ENCODE data around the gene CCDC167.
"Not testable (repeated sequence)": the region's sequence is repeated elsewhere in the genome, so short reads cannot be mapped to it uniquely, and the experiment has no call there.

Gene CCDC167

DNA sequence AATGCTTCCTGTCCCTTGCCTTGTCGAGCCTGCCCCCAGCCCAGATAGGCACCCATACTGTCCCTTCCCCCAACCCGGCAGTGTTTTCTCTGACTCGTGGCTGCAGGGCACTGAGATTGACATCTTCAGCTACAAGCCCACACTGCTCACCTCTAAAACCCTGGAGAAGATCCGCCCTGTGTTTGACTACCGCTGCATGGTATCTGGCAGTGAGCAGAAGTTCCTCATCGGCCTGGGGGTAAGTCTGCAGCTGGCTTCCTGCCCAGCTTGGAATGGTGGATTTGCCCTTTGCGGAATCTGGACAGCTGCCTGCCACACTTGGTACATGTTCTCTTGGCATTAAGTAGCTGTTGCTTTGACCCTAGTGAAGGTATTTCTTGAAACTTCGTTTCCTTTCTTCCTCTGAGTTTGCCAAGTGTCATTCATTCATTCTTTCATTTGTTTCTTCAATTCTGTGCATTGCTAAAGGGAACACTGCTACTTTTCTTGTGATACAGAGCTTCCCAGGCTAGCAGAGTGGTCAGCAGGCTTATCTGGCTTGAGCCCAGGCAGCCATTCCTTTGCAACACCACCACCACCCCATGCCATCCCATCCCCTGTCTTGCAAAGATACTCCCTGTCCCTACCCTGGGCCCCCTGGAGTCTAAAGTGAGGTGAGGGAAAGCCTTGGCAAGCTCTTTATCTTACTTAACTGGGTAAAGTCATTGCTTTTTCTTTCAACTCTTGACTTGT, 26.2 kb downstream of the CCDC167 start:
- DNase-seq (ENCODE audit: low spot score), result no peak

DNA sequence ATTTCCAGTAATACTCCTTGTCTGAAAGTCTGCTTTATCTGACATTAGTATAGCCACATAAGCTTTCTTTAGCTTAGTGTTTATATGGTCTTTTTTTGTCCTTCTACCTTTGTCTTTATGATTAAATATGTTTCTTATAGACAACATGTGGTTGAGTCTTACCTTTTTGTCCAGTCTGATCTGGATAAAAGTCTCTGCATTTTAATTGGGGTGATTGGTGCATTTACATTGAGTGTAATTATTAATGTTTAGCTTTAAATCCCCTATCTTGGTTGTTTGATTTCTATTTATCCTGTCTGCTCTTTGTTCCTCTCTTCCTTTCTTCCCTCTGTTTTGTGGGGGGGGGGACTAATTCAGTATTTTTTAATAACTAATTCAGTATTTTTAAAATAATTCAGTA, 32.0 kb downstream of the CCDC167 start:
- no peak for DNase-seq (ENCODE audit: low spot score)

GRCh38 chr6:37463110-37463509, 36.6 kb downstream of the CCDC167 start:
- DNase-seq (ENCODE audit: low spot score), result no peak

DNA sequence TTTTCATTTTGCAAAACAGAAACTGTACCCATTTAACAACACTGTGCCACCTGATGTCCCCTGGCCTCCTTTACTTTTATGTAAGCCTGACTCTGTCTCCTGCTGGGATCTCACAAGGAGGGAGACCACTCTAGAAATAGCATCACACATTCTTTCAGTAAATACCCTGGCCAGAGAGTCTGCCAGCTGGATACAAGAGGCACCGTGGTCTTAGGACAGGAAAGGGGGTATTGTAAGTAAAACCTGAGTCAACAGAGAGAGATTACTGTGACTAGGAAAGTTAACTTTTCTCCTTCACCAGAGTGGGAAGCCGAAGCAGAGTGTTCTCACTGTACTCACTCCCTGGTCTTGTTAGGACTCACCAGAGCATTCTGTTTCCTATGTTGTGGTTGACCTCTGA, 38.9 kb downstream of the CCDC167 start:
- no peak for DNase-seq (ENCODE audit: low spot score)

GRCh38 chr6:37459981-37460800, 39.5 kb downstream of the CCDC167 start:
- no peak for DNase-seq (ENCODE audit: low spot score)

GRCh38 chr6:37456816-37457560, 42.7 kb downstream of the CCDC167 start:
- DNase-seq (ENCODE audit: low spot score), result no peak

DNA sequence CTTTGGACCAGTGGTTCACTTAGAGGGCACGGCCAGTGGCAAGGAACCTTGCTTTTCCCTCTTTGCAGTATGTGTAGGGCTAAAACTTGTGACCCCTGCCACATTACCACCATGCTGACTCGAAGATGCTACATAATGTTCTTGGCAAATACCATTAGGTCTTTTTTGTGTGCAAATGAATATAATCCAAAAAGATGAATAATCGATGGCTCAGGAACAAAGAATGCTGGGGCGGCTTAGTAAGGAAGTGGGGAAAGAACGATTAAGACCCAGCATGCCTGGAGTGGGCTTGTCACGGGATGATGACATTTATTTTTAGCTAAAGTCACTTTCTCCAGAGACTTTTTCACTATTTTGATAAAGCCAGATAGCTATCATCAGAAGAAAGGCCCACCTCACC, 43.6 kb downstream of the CCDC167 start:
- no peak for DNase-seq (ENCODE audit: low spot score)

- no peak for DNase-seq (ENCODE audit: low spot score)
These were observed 45.1 kb downstream of the CCDC167 start for GRCh38 chr6:37454420-37455140.

DNA sequence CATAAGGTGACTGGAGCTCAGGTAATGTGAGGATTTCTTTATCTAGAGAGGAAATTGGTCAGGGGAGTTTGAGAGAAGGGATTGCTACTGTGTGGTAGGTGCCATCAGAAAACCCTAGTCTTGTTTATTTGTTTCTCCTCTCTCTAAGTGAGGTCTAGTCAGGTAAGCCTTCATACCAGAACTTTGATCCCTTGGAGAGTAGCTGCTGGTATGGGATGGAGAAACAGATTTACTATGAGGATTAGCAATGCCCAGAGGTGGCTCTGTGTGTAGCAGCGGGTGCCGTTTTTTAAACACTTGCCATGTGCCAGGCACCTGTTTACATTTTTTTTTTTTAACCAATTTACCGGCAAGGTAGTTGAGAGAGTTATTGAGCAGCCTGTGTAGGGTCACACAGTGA, 47.2 kb downstream of the CCDC167 start:
- DNase-seq (ENCODE audit: low spot score), result no peak

DNA sequence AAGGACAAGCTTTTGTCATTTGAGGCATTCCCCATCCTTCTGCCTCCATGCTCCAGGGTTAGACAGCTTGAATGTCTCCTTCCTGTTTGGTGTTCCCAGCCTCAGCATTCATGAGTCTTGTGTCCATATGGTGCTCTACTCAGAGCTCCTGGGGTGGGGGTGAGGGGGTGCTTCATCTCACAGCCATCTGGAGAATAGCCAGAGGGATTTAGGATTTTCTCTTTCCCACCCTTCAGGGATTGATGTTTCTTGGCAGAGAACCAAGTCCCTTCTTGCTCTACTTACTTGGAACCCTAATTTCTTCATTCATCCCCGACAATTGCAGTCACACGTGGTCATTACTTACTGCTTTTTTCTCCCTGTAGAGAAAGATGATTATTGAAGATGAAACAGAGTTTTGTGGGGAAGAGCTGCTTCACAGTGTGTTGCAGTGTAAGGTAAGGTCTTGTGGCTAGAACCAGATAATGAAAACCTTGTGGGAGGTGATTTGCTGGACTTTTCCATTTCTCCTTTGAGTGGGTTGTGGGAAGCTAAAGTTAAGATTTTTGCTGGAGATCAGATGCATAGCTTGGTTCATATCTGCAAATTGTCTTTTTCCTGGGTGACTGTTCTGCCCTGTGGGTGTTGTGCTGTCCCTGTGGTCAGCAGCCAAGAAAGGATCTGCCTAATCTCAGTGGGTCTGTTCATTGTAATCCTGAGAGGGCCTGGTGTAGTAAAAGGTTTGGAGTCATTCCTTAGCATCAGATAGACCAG, 48.1 kb downstream of the CCDC167 start:
- no peak for DNase-seq (ENCODE audit: low spot score)

GRCh38 chr6:37449984-37450383, 49.7 kb downstream of the CCDC167 start:
- no peak for DNase-seq (ENCODE audit: low spot score)

DNA sequence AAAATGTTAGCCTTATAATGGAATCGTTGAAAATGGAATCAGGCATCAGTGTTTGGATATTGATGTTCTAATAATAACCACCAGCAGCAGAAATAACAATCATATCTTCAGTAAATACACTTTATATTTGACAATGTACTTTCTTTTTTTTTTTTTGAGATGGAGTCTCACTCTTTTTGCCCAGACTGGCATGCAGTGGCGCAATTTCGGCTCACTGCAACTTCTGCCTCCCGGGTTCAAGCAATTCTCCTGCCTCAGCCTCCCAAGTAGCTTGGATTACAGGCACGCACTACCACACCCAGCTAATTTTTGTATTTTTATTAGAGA, 56.5 kb downstream of the CCDC167 start:
- not testable (repeated sequence) for DNase-seq (ENCODE audit: low spot score)

GRCh38 chr6:37442416-37443215, 57.1 kb downstream of the CCDC167 start:
- DNase-seq (ENCODE audit: low spot score), result no peak

DNA sequence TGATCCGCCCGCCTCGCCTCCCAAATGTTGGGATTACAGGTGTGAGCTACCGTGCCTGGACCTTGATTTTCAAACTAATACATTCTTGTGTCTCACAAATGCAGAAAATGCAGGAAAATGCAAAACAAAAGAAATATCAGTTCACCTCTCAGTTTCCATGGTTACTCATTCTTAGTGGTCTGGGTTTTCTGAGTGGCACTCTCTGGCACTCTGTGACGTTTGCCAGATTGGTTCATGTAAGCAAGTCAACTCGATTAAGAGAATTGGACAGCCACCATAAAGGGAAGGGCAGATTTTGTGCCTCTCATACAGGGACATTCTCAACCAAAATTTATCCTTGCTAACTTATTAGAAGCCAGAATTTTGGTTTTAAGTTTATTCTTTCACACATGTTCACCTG, 58.0 kb downstream of the CCDC167 start:
- no peak for DNase-seq (ENCODE audit: low spot score)

DNA sequence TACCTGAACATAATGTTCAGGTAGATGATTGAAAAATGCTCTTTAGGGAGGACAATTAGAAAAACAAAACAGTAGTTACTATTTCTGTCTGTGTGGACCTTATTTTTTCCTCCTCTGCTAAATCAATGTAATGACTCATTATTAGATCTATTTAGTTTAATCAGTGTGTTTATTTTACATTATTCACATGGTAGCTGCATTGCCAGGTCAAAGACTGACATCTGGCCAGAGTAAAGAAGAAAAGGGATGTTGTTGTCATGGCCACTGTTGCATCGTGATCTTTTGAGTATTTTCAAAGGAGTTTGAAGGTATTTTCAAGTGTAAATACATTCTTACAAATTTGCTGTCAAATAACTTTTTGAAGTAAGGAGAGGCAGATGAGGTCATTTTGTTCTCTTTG, 60.8 kb downstream of the CCDC167 start:
- DNase-seq (ENCODE audit: low spot score), result no peak

DNA sequence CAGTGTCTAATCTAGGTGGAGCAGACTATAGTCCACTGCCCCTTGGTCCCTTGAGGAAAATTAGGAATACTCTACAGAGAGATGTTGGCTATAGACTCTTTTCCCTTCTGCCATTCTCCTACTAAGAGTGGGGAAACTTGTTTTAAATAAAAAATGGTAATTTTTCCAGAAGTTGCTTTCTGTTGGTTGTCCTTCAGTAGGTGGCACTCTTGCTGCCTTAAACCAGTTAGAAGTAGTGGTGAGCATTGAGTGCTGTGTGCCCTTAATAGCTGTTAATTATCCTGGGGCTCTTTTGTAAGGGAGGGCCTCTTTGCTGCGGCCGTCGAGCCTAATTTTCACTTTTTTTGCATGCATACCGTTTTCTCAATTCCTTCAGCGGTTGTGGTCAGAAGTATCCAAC, 63.9 kb downstream of the CCDC167 start:
- DNase-seq (ENCODE audit: low spot score), result no peak

GRCh38 chr6:37435373-37435772, 64.3 kb downstream of the CCDC167 start:
- no peak for DNase-seq (ENCODE audit: low spot score)

- DNase-seq (ENCODE audit: low spot score), result peak; percentile 64
These were observed 65.9 kb downstream of the CCDC167 start for GRCh38 chr6:37433657-37434271.
